Measurements from ENCODE around the gene BAZ2A. TPM values are rescaled to one million over a fixed set of nuclear protein-coding genes. Genes with fewer than 3 reads are reported as not detected.

BAZ2A gene
- total RNA-seq, 1 experiment from 2014 or later = 126 TPM

DNA sequence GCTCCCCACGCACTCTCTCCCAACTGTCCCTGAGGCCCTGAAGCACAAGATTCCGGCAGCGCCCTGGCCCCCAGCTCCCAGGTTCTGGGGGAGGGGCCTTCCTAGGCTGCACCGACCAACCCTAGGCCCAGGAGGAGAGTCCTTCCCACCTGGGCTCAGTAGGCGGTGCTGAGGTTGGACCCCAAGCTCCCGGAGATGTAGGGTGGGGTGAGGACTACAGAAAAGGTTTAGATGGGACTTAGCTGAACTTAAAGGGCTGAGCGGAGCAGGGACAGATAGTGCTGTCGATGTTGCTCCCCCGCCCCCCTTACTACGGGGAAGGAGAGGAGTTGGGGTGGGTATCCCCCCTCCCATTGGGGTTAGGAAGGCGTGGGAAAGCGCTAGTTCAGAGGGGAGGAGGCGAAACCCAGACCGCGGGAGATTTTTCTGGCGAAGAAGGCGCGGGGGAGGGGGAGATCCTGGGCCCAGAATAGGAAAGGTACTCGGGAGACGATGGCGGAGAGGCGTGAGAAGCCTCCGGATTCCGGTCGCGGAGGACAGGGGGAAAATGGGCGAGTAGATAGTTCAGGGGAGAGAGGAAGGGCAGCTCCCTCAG is 4.2 kb upstream of the BAZ2A start:
- no TSS peak for BruUV-seq (replicated peaks)
- TF ChIP-seq, protein P1, sequence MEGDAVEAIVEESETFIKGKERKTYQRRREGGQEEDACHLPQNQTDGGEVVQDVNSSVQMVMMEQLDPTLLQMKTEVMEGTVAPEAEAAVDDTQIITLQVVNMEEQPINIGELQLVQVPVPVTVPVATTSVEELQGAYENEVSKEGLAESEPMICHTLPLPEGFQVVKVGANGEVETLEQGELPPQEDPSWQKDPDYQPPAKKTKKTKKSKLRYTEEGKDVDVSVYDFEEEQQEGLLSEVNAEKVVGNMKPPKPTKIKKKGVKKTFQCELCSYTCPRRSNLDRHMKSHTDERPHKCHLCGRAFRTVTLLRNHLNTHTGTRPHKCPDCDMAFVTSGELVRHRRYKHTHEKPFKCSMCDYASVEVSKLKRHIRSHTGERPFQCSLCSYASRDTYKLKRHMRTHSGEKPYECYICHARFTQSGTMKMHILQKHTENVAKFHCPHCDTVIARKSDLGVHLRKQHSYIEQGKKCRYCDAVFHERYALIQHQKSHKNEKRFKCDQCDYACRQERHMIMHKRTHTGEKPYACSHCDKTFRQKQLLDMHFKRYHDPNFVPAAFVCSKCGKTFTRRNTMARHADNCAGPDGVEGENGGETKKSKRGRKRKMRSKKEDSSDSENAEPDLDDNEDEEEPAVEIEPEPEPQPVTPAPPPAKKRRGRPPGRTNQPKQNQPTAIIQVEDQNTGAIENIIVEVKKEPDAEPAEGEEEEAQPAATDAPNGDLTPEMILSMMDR (conservative IDR thresholded peaks at IDR 0.05; ENCODE audit: low read depth, low read length) = no peak
- no peak for TF ChIP-seq EZH2 (IDR thresholded peaks at IDR 0.05; ENCODE audit: borderline replicate concordance, low read depth, low read length, poor library complexity, severe bottlenecking)
- Histone ChIP-seq H3K27me3 (replicated peaks; ENCODE audit: insufficient read depth, low read depth, low read length, poor library complexity) (no peaks in the 10 kb centered on the region), H3K27ac (ENCODE audit: low read depth, low read length, poor library complexity, severe bottlenecking) (peak overlapping the region; percentile 78), H3K36me3 (ENCODE audit: insufficient read depth, low read length, poor library complexity, severe bottlenecking) (peaks cover 22% of the 10 kb centered on the region), H3K4me3 (ENCODE audit: low read depth, low read length, poor library complexity, severe bottlenecking) (peak overlapping the region; percentile 77), H3K4me1 (ENCODE audit: insufficient read depth, low read length, poor library complexity, severe bottlenecking) (peaks cover 49% of the 10 kb centered on the region), H3K9me3 (ENCODE audit: low read depth, low read length, poor library complexity, severe bottlenecking) (no peaks in the 10 kb centered on the region)
- CTCF ChIA-PET = interaction anchor here (0.7 kb wide), 1 partner anchor 21 kb away, joined by 3 read pairs; no protein-coding TSS in a partner anchor
- POLR2A ChIA-PET (ENCODE audit: low non-redundant PET) = interaction anchor here (0.5 kb wide), 1 partner anchor 19 kb away, joined by 9 read pairs; no protein-coding TSS in a partner anchor
- intact Hi-C loops (cut with micrococcal nuclease; ENCODE audit: unreplicated experiment) = loop anchor here (10.0 kb wide), 1 partner anchor 520 kb away; the partner anchor contains the start of genes RPL41 and ZC3H10
- DNase-seq (ENCODE audit: low spot score) = peak; percentile 38

DNA sequence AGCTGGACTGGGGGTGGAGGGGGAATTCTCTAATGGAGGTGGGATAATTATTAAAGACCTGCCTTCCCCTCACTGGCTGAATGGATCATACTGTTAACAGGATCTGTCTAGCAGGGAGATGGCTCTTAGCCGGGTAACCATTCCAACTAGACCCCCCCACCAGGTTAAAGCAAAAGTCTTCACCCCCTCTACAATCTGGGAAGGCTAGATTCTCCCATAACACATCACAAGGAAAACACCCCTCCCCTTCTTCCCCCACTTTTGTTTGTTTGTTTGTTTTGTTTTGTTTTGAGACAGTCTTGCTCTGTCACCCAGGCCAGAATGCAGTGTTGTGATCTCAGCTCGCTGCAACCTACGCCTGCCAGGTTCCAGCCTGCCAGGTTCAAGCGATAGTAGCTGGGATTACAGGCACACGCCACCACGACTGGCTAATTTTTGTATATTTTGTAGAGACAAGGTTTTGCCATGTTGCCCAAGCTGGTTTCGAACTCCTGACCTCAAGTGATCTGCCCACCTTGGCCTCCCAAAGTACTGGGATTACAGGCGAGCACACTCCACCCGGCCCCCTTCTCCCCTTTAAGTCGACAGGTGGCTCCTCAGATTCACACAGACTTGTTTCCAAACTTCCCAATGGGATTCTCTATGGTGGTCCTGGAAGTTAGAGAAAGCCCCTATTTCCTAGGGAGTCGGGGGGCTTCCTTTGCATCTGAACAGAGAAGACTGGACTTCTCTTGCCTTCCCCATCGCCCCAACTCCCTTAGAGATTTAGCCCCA is 3.5 kb upstream of the BAZ2A start:
- H3K4me1 ChIP-seq (ENCODE audit: insufficient read depth, low read length, poor library complexity, severe bottlenecking) = peaks cover 49% of the 10 kb centered on the region
- intact Hi-C loops (cut with micrococcal nuclease; ENCODE audit: unreplicated experiment) = loop anchor here (10.0 kb wide), 1 partner anchor 519 kb away; the partner anchor contains the start of genes RPL41 and ZC3H10
- TF ChIP-seq, protein P1 (conservative IDR thresholded peaks at IDR 0.05; ENCODE audit: low read depth, low read length) = no peak
- no peak for TF ChIP-seq EZH2 (IDR thresholded peaks at IDR 0.05; ENCODE audit: borderline replicate concordance, low read depth, low read length, poor library complexity, severe bottlenecking)
- ChIA-PET POLR2A (ENCODE audit: low non-redundant PET) (interaction anchor here (0.6 kb wide), 1 partner anchor 12 kb away, joined by 3 read pairs; the partner anchor contains the start of gene ATP5F1B), CTCF (interaction anchor here (0.7 kb wide), 1 partner anchor 20 kb away, joined by 3 read pairs; no protein-coding TSS in a partner anchor)
- peak overlapping the region; percentile 77 for H3K4me3 ChIP-seq (ENCODE audit: low read depth, low read length, poor library complexity, severe bottlenecking)
- peak overlapping the region; percentile 78 for H3K27ac ChIP-seq (ENCODE audit: low read depth, low read length, poor library complexity, severe bottlenecking)
- H3K36me3 ChIP-seq (ENCODE audit: insufficient read depth, low read length, poor library complexity, severe bottlenecking) = peaks cover 15% of the 10 kb centered on the region
- no peaks in the 10 kb centered on the region for H3K27me3 ChIP-seq (replicated peaks; ENCODE audit: insufficient read depth, low read depth, low read length, poor library complexity)
- DNase-seq (ENCODE audit: low spot score) = no peak
- no peaks in the 10 kb centered on the region for H3K9me3 ChIP-seq (ENCODE audit: low read depth, low read length, poor library complexity, severe bottlenecking)
- BruUV-seq (replicated peaks) = no TSS peak

DNA sequence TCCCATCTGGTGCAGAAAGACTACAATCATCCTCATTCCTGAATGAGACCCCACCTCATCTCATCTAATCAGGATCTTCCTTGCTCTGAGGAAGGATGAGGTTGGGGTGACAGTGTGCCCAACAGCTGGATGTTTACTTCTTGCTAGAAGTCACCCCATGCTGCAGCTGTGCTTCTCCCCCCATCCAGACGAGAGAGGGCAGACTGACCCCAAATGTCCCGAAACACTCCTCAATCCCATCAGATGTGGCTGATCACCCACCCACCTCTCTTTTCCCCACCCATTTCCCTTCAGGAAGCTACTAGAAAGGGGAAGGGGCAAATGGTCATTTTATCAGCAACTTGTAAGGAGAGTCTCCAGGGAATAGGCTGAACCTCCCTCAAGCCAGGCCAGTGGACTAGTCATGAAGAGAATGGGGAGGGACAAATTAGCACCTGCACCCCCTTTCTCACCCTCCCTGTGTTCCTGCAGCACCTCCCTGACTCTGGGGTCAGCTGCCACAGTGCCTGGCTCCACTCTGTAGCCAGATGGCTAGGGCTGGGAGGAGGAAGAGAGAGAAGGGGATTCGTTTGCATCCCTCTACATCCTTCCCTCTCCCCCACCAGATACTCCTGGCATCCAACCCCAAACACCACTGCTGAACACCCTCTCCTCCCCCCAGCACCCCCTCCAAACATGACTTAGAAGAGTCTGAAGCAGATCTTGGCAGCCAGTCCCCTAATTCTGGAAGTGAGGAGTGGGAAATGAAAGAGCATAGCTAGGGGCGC is 2.8 kb upstream of the BAZ2A start:
- Histone ChIP-seq H3K27ac (ENCODE audit: low read depth, low read length, poor library complexity, severe bottlenecking) (no peak overlapping the region), H3K9me3 (ENCODE audit: low read depth, low read length, poor library complexity, severe bottlenecking) (no peaks in the 10 kb centered on the region), H3K4me3 (ENCODE audit: low read depth, low read length, poor library complexity, severe bottlenecking) (peak overlapping the region; percentile 77), H3K4me1 (ENCODE audit: insufficient read depth, low read length, poor library complexity, severe bottlenecking) (peaks cover 56% of the 10 kb centered on the region), H3K27me3 (replicated peaks; ENCODE audit: insufficient read depth, low read depth, low read length, poor library complexity) (no peaks in the 10 kb centered on the region), H3K36me3 (ENCODE audit: insufficient read depth, low read length, poor library complexity, severe bottlenecking) (peaks cover 8% of the 10 kb centered on the region)
- no peak for TF ChIP-seq EZH2 (IDR thresholded peaks at IDR 0.05; ENCODE audit: borderline replicate concordance, low read depth, low read length, poor library complexity, severe bottlenecking)
- TF ChIP-seq, protein P1 (conservative IDR thresholded peaks at IDR 0.05; ENCODE audit: low read depth, low read length) = no peak
- CTCF ChIA-PET = no interaction called here
- no TSS peak for BruUV-seq (replicated peaks)
- POLR2A ChIA-PET (ENCODE audit: low non-redundant PET) = interaction anchor here (0.6 kb wide), 1 partner anchor 13 kb away, joined by 3 read pairs; the partner anchor contains the start of gene ATP5F1B
- no peak for DNase-seq (ENCODE audit: low spot score)
- intact Hi-C loops (cut with micrococcal nuclease; ENCODE audit: unreplicated experiment) = loop anchor here (10.0 kb wide), 1 partner anchor 518 kb away; the partner anchor contains the start of genes RPL41 and ZC3H10

All from A673 (cell line).